H9 (cell line): ENCODE measurements around the gene KLF11. TPM values are rescaled to one million over a fixed set of nuclear protein-coding genes. Genes with fewer than 3 reads are reported as not detected.
"Not testable (repeated sequence)": the region's sequence is repeated elsewhere in the genome, so short reads cannot be mapped to it uniquely, and the experiment has no call there.

ENCODE experiments used
- DNase-seq: peaks from one replicate; pipeline ENCODE4 v3.0.0-alpha.2; 2017
- H2AFZ ChIP-seq: one replicate; pipeline ENCODE4 v1.6.1; 2013; ENCODE audit warnings: mild to moderate bottlenecking, low read length, control low read depth, moderate library complexity
- H2AK5ac ChIP-seq: 2 replicates; pipeline ENCODE4 v1.6.1; 2013; ENCODE audit warnings: low read length, control low read depth, mixed read lengths; ENCODE audit not compliant: insufficient read length
- H2BK120ac ChIP-seq: one replicate; pipeline ENCODE4 v1.6.1; 2013; ENCODE audit warnings: low read depth, mild to moderate bottlenecking, low read length, control low read depth, inconsistent platforms; ENCODE audit not compliant: poor library complexity, severe bottlenecking
- H2BK12ac ChIP-seq: 2 replicates; pipeline ENCODE4 v1.6.1; 2013; ENCODE audit warnings: low read length, control low read depth, mixed read lengths, low read depth; ENCODE audit not compliant: insufficient read length
- H2BK15ac ChIP-seq: 2 replicates; pipeline ENCODE4 v1.6.1; 2013; ENCODE audit warnings: low read depth, low read length, control low read depth
- H2BK20ac ChIP-seq: one replicate; pipeline ENCODE4 v1.6.1; 2013; ENCODE audit warnings: low read depth, mild to moderate bottlenecking, low read length, control low read depth, inconsistent platforms; ENCODE audit not compliant: poor library complexity, severe bottlenecking
- H2BK5ac ChIP-seq: 2 replicates; pipeline ENCODE4 v1.6.1; 2013; ENCODE audit warnings: low read length, control low read depth, mixed read lengths; ENCODE audit not compliant: insufficient read length
- H3K14ac ChIP-seq: 2 replicates; pipeline ENCODE4 v1.6.1; 2013; ENCODE audit warnings: low read length, control low read depth; ENCODE audit not compliant: insufficient read depth
- H3K18ac ChIP-seq: 2 replicates; pipeline ENCODE4 v1.6.1; 2013; ENCODE audit warnings: low read depth, mild to moderate bottlenecking, mixed read lengths, low read length, control low read depth; ENCODE audit not compliant: insufficient read length
- H3K23ac ChIP-seq: 2 replicates; pipeline ENCODE4 v1.6.1; 2013; ENCODE audit warnings: low read length, control low read depth, mixed read lengths, low read depth; ENCODE audit not compliant: insufficient read length
- H3K23me2 ChIP-seq: 2 replicates; pipeline ENCODE4 v1.6.1; 2013; ENCODE audit warnings: low read depth, mild to moderate bottlenecking, mixed read lengths, low read length, control low read depth; ENCODE audit not compliant: insufficient read length, poor library complexity, severe bottlenecking
- H3K27ac ChIP-seq: 2 replicates; pipeline ENCODE4 v1.5.1; 2013; ENCODE audit warnings: low read length, control low read depth, mixed read lengths, low read depth; ENCODE audit not compliant: insufficient read length
- H3K27me3 ChIP-seq: 2 replicates; pipeline ENCODE4 v1.6.1; 2013; ENCODE audit warnings: low read length, control low read depth, inconsistent platforms; ENCODE audit not compliant: insufficient read depth
- H3K4ac ChIP-seq: 2 replicates; pipeline ENCODE4 v1.6.1; 2013; ENCODE audit warnings: low read depth, mild to moderate bottlenecking, control low read depth, inconsistent platforms, low read length, moderate library complexity
- H3K4me1 ChIP-seq: 2 replicates; pipeline ENCODE4 v1.6.1; 2013; ENCODE audit warnings: low read length, control low read depth, inconsistent platforms; ENCODE audit not compliant: insufficient read depth
- H3K4me2 ChIP-seq: 2 replicates; pipeline ENCODE4 v1.6.1; 2013; ENCODE audit warnings: low read length, control low read depth, mixed read lengths; ENCODE audit not compliant: insufficient read length, insufficient read depth
- H3K56ac ChIP-seq: 2 replicates; pipeline ENCODE4 v1.6.1; 2013; ENCODE audit warnings: low read depth, mild to moderate bottlenecking, mixed read lengths, low read length, control low read depth; ENCODE audit not compliant: insufficient read length
- H3K79me1 ChIP-seq: 2 replicates; pipeline ENCODE4 v1.6.1; 2013; ENCODE audit warnings: low read depth, mild to moderate bottlenecking, moderate library complexity, low read length, control low read depth, inconsistent platforms; ENCODE audit not compliant: insufficient read depth, poor library complexity, severe bottlenecking
- H3K79me2 ChIP-seq: 2 replicates; pipeline ENCODE4 v1.6.1; 2013; ENCODE audit warnings: low read length, control low read depth, inconsistent platforms; ENCODE audit not compliant: insufficient read depth
- H3K9ac ChIP-seq: 2 replicates; pipeline ENCODE4 v1.6.1; 2013; ENCODE audit warnings: low read length, control low read depth, mixed read lengths; ENCODE audit not compliant: insufficient read length; ENCODE audit errors: extremely low read depth
- H3K9me3 ChIP-seq: one replicate; pipeline ENCODE4 v1.6.1; 2013; ENCODE audit warnings: low read depth, low read length, inconsistent platforms; ENCODE audit not compliant: control insufficient read depth
- H3T11ph ChIP-seq: one replicate; pipeline ENCODE4 v1.6.1; 2013; ENCODE audit warnings: mild to moderate bottlenecking, low read length, control low read depth, inconsistent platforms
- H4K20me1 ChIP-seq: one replicate; pipeline ENCODE4 v1.6.1; 2013; ENCODE audit not compliant: control insufficient read depth, insufficient read length, insufficient read depth
- H4K5ac ChIP-seq: 2 replicates; pipeline ENCODE4 v1.6.1; 2013; ENCODE audit warnings: low read depth, mild to moderate bottlenecking, mixed read lengths, low read length, control low read depth; ENCODE audit not compliant: insufficient read length
- H4K8ac ChIP-seq: replicated peaks from 2 replicates; pipeline ENCODE4 v1.6.1; 2013; ENCODE audit warnings: low read length, control low read depth, mixed read lengths, low read depth; ENCODE audit not compliant: insufficient read length
- H4K91ac ChIP-seq: 2 replicates; pipeline ENCODE4 v1.6.1; 2013; ENCODE audit warnings: low read depth, mild to moderate bottlenecking, moderate library complexity, mixed read lengths, low read length, control low read depth; ENCODE audit not compliant: insufficient read length
- H3K27ac Mint-ChIP-seq, 3 experiments: 2 replicates in 2 of 3; 3 replicates in 1 of 3; pipeline ENCODE4 v1.8.0; 2020 to 2021; ENCODE audit warnings: mixed read lengths in 3 of 3, mild to moderate bottlenecking in 1 of 3, moderate library complexity in 1 of 3
- H3K27me3 Mint-ChIP-seq: 2 replicates; pipeline ENCODE4 v1.8.0; 2021; ENCODE audit warnings: low read depth, mild to moderate bottlenecking, moderate library complexity, mixed read lengths
- H3K36me3 Mint-ChIP-seq, 3 experiments: 2 replicates in 2 of 3; 3 replicates in 1 of 3; pipeline ENCODE4 v1.8.0; 2020 to 2021; ENCODE audit warnings: low read depth in 3 of 3, mixed read lengths in 3 of 3; ENCODE audit not compliant: insufficient read depth in 1 of 3
- H3K4me1 Mint-ChIP-seq, 2 experiments: 2 replicates each; pipeline ENCODE4 v1.8.0; 2020; ENCODE audit warnings: mixed read lengths in 2 of 2
- H3K4me3 Mint-ChIP-seq, 2 experiments: 2 replicates in 1 of 2; 3 replicates in 1 of 2; pipeline ENCODE4 v1.8.0; 2020 to 2021; ENCODE audit warnings: mild to moderate bottlenecking in 2 of 2, mixed read lengths in 2 of 2, moderate library complexity in 1 of 2
- H3K9me3 Mint-ChIP-seq, 2 experiments: 2 replicates in 1 of 2; 3 replicates in 1 of 2; pipeline ENCODE4 v1.8.0; 2020; ENCODE audit warnings: mild to moderate bottlenecking in 2 of 2, mixed read lengths in 2 of 2, moderate library complexity in 1 of 2
- CTCF ChIP-seq: fragments of 200-600 bp; sonication (generic); conservative IDR thresholded peaks from 3 replicates; pipeline ENCODE4 v1.8.0; 2021; ENCODE audit warnings: antibody characterized with exemption, mild to moderate bottlenecking
- WGBS: extraction: QIAGEN DNeasy Blood & Tissue Kit; methylation state at CpG from one replicate; pipeline ENCODE4 v1.1.7; 2013; ENCODE audit warnings: missing lambda C conversion rate, low lambda C conversion rate, mixed read lengths; ENCODE audit not compliant: insufficient read length; ENCODE audit errors: extremely low coverage; 5-methylcytosine and 5-hydroxymethylcytosine counted together
- total RNA-seq: library from RNA; stranded (reverse); gene quantifications from 2 replicates; pipeline ENCODE4 v1.2.1, GENCODE V29; 2021

Gene KLF11
- total RNA-seq, 1 experiment from 2014 or later = 15.5 TPM

- Histone ChIP-seq H3K4me2 (no peak overlapping the region), H2BK5ac (no peak overlapping the region), H3K23ac (no peak overlapping the region), H2AFZ (no peak overlapping the region), H3K27ac (no peak overlapping the region), H3K14ac (no peak overlapping the region), H2AK5ac (no peak overlapping the region), H3K9me3 (no peaks in the 10 kb centered on the region), H3K9ac (no peak overlapping the region), H2BK120ac (no peak overlapping the region), H3K23me2 (no peaks in the 10 kb centered on the region), H3T11ph (no peak overlapping the region), H4K20me1 (no peaks in the 10 kb centered on the region), H4K91ac (no peak overlapping the region), H4K5ac (no peak overlapping the region), H2BK15ac (no peak overlapping the region), H2BK12ac (no peak overlapping the region), H3K79me1 (no peaks in the 10 kb centered on the region), H2BK20ac (no peak overlapping the region), H3K18ac (no peak overlapping the region), H4K8ac (no peak overlapping the region), H3K56ac (no peak overlapping the region), H3K4ac (no peak overlapping the region), H3K79me2 (no peaks in the 10 kb centered on the region), H3K4me1 (peaks cover 4% of the 10 kb centered on the region; the same call in 1 of the 2 replicates), H3K27me3 (no peaks in the 10 kb centered on the region)
- Mint-ChIP-seq H3K27ac (no peak overlapping the region), H3K27me3 (peaks cover 2% of the 10 kb centered on the region; the same call in 1 of the 2 replicates), H3K36me3 (no peaks in the 10 kb centered on the region), H3K9me3 (no peaks in the 10 kb centered on the region; a peak in 1 of 5 replicates), H3K4me3 (no peak overlapping the region), H3K4me1 (peaks cover 12 to 32% of the 10 kb centered on the region in 2 experiments)
- DNase-seq = no peak
- no peak for TF ChIP-seq CTCF
- no CpG with 5 or more reads among the region's 9 CpGs for WGBS
Measured at GRCh38 chr2:10030311-10030736, 13.0 kb upstream of the KLF11 start.

- DNase-seq, H2BK15ac ChIP-seq, H3K4ac ChIP-seq, H2AFZ ChIP-seq, H3K27ac ChIP-seq, H4K8ac ChIP-seq, H3K9me3 ChIP-seq, H3K79me1 ChIP-seq, H3K23me2 ChIP-seq, H3K23ac ChIP-seq, H3K18ac ChIP-seq, H3T11ph ChIP-seq, H3K9ac ChIP-seq, H2AK5ac ChIP-seq, H2BK12ac ChIP-seq, H3K4me1 ChIP-seq, H3K36me3 Mint-ChIP-seq, H3K27me3 Mint-ChIP-seq, H3K9me3 Mint-ChIP-seq, H4K5ac ChIP-seq, H2BK120ac ChIP-seq, H3K27ac Mint-ChIP-seq, H2BK20ac ChIP-seq, H2BK5ac ChIP-seq, H3K79me2 ChIP-seq, H3K56ac ChIP-seq, H3K4me2 ChIP-seq, H3K27me3 ChIP-seq, H3K4me3 Mint-ChIP-seq, H3K14ac ChIP-seq, H4K91ac ChIP-seq, H4K20me1 ChIP-seq: not testable (repeated sequence)
- peaks cover 12 to 32% of the 10 kb centered on the region in 2 experiments for H3K4me1 Mint-ChIP-seq
- no CpG with 5 or more reads among the region's 8 CpGs for whole genome bisulfite sequencing
Measured at GRCh38 chr2:10030798-10031197, 12.6 kb upstream of the KLF11 start.
